ENCODE data around the gene MANEAL. TPM values are rescaled to one million over a fixed set of nuclear protein-coding genes. Genes with fewer than 3 reads are reported as not detected.

MANEAL gene
- total RNA-seq, 1 experiment from 2014 or later: 6.4 TPM

- no peak for TF ChIP-seq ZNF425 (CRISPR knock-in tag; conservative IDR thresholded peaks at IDR 0.05)
These were observed 30.4 kb downstream of the MANEAL start (continued) for GRCh38 chr1:37824001-37824400.

DNA sequence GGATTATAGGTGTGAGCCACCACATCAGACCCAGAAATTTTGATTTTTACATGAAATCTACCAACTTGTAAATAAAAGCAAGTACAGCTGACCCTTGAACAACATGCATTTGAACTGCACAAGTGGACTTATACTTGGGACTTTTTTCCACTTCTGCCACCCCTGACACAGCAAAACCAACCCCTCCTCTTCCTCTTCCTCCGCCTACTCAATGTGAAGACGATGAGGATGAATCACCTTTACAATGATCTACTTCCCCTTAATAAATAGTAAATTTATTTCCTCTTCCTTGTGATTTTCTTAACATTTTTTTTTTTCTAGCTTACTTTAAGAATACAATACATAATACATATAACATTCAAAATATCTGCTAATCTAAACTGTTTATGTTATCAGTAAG, 31.9 kb downstream of the MANEAL start:
- no peaks in the 10 kb centered on the region for H3K4me1 Mint-ChIP-seq
- no peaks in the 10 kb centered on the region for H3K27me3 Mint-ChIP-seq (ENCODE audit: low read depth)
- TF ChIP-seq, protein P1, sequence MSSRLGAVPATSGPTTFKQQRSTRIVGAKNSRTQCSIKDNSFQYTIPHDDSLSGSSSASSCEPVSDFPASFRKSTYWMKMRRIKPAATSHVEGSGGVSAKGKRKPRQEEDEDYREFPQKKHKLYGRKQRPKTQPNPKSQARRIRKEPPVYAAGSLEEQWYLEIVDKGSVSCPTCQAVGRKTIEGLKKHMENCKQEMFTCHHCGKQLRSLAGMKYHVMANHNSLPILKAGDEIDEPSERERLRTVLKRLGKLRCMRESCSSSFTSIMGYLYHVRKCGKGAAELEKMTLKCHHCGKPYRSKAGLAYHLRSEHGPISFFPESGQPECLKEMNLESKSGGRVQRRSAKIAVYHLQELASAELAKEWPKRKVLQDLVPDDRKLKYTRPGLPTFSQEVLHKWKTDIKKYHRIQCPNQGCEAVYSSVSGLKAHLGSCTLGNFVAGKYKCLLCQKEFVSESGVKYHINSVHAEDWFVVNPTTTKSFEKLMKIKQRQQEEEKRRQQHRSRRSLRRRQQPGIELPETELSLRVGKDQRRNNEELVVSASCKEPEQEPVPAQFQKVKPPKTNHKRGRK (CRISPR knock-in tag; IDR thresholded peaks at IDR 0.05; ENCODE audit: borderline replicate concordance): no peak
- no peak for TF ChIP-seq NFYB (CRISPR knock-in tag; conservative IDR thresholded peaks at IDR 0.05; ENCODE audit: low read depth)
- TF ChIP-seq, protein P2, sequence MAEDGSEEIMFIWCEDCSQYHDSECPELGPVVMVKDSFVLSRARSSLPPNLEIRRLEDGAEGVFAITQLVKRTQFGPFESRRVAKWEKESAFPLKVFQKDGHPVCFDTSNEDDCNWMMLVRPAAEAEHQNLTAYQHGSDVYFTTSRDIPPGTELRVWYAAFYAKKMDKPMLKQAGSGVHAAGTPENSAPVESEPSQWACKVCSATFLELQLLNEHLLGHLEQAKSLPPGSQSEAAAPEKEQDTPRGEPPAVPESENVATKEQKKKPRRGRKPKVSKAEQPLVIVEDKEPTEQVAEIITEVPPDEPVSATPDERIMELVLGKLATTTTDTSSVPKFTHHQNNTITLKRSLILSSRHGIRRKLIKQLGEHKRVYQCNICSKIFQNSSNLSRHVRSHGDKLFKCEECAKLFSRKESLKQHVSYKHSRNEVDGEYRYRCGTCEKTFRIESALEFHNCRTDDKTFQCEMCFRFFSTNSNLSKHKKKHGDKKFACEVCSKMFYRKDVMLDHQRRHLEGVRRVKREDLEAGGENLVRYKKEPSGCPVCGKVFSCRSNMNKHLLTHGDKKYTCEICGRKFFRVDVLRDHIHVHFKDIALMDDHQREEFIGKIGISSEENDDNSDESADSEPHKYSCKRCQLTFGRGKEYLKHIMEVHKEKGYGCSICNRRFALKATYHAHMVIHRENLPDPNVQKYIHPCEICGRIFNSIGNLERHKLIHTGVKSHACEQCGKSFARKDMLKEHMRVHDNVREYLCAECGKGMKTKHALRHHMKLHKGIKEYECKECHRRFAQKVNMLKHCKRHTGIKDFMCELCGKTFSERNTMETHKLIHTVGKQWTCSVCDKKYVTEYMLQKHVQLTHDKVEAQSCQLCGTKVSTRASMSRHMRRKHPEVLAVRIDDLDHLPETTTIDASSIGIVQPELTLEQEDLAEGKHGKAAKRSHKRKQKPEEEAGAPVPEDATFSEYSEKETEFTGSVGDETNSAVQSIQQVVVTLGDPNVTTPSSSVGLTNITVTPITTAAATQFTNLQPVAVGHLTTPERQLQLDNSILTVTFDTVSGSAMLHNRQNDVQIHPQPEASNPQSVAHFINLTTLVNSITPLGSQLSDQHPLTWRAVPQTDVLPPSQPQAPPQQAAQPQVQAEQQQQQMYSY (CRISPR knock-in tag; IDR thresholded peaks at IDR 0.05): no peak
- no peak for TF ChIP-seq ZNF263 (CRISPR knock-in tag; IDR thresholded peaks at IDR 0.05; ENCODE audit: low read depth)
- TF ChIP-seq E2F1 (CRISPR knock-in tag; IDR thresholded peaks at IDR 0.05): no peak
- TF ChIP-seq FOXP4 (CRISPR knock-in tag; IDR thresholded peaks at IDR 0.05): no peak
- TF ChIP-seq ATF3 (CRISPR knock-in tag; conservative IDR thresholded peaks at IDR 0.05): no peak
- no peak overlapping the region for H3K27ac Mint-ChIP-seq
- ATAC-seq (no peak), DNase-seq (ENCODE audit: low spot score) (no peak)
- H3K4me3 Mint-ChIP-seq: no peak overlapping the region
- H3K9me3 Mint-ChIP-seq: no peaks in the 10 kb centered on the region
- CTCF ChIA-PET: interaction anchor here (1.3 kb wide), 1 partner anchor 110 kb away, joined by 4 read pairs; no protein-coding TSS in a partner anchor
- peaks cover 30% of the 10 kb centered on the region for H3K36me3 Mint-ChIP-seq
- POLR2A ChIA-PET: no interaction called here

DNA sequence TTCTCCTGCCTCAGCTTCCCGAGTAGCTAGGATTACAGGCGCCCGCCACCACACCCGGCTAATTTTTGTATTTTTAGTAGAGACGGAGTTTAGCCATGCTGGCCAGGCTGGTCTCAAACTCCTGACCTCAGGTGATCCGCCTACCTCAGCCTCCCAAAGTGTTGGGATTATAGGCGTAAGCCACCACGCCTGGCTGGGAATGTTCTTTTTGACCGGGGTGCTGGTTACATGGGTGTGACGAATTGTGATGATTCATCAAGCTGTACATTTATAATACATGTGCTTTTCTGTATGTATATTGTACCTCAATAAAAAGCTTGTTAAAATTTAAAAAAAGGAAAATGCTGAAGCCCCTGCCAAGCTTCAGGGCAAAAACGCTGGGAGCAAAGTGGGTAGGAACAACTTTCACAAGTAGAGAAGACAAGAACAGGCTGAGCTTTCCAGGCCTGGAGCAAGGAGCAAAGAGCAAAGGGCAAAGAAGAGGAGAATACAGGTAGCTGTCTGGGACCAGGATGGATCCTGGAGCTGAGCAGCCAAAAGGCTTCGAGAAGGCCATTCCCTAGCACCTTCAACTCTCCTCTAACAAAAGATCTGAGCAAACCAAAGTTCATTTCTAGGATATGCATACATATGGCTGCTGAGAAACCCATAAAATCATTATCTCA, 34.9 kb downstream of the MANEAL start:
- ATAC-seq: no peak
- Mint-ChIP-seq H3K4me1 (no peaks in the 10 kb centered on the region), H3K27me3 (ENCODE audit: low read depth) (no peaks in the 10 kb centered on the region), H3K9me3 (no peaks in the 10 kb centered on the region), H3K4me3 (no peak overlapping the region), H3K36me3 (peaks cover 24% of the 10 kb centered on the region), H3K27ac (no peak overlapping the region)
- ChIA-PET POLR2A (interaction anchor here (0.7 kb wide), 2 partner anchors 41 to 126 kb away, joined by 3 to 7 read pairs; no protein-coding TSS in a partner anchor), CTCF (interaction anchor here (0.9 kb wide), 1 partner anchor 31 kb away, joined by 4 read pairs; the partner anchor contains the start of gene MTF1)
- DNase-seq (ENCODE audit: low spot score): no peak
- TF ChIP-seq TP53 (CRISPR knock-in tag; IDR thresholded peaks at IDR 0.05) (no peak), NR3C1 (CRISPR knock-in tag; conservative IDR thresholded peaks at IDR 0.05; ENCODE audit: low read depth) (no peak), ZNF281 (CRISPR knock-in tag; IDR thresholded peaks at IDR 0.05) (no peak), NR1H2 (CRISPR knock-in tag; IDR thresholded peaks at IDR 0.05) (no peak)
- TF ChIP-seq, protein P3, sequence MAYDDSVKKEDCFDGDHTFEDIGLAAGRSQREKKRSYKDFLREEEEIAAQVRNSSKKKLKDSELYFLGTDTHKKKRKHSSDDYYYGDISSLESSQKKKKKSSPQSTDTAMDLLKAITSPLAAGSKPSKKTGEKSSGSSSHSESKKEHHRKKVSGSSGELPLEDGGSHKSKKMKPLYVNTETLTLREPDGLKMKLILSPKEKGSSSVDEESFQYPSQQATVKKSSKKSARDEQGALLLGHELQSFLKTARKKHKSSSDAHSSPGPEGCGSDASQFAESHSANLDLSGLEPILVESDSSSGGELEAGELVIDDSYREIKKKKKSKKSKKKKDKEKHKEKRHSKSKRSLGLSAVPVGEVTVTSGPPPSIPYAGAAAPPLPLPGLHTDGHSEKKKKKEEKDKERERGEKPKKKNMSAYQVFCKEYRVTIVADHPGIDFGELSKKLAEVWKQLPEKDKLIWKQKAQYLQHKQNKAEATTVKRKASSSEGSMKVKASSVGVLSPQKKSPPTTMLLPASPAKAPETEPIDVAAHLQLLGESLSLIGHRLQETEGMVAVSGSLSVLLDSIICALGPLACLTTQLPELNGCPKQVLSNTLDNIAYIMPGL (CRISPR knock-in tag; IDR thresholded peaks at IDR 0.05): no peak
